Renal pelvis (tissue), 4 donors: ENCODE data around the gene PRR5L. TPM values are rescaled to one million over a fixed set of nuclear protein-coding genes. Genes with fewer than 3 reads are reported as not detected.

Source experiments
- DNase-seq: peaks from one replicate; pipeline ENCODE4 v3.0.0-alpha.2; 2013
- polyA plus RNA-seq, 3 donors: library from polyadenylated mRNA; unstranded; fragments of 120-200 nt; gene quantifications; one replicate each; pipeline ENCODE4 v1.2.1, GENCODE V29; 2013; ENCODE audit not compliant: insufficient read length in 3 of 3

Gene PRR5L
- polyA plus RNA-seq, 3 donors, result 16.7 to 22.2 (median 20.2) TPM

DNA sequence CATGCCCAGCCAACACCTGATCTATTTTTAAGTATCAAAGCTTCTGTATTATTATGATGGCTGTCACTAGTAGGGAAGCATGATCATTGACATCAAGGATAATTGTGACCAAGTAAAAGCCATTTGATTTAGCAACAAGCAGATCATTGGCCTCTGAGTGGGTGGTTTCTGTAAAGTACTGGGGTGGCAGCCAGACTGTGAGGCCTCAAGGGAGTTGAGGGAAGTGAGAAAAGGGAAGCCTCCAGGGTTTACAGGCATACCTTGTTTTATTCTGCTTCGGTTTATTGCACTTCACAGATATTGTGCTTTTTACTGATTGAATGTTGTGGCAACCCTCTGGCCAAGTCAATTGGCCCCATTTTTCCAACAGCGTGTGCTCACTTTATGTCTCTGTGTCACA, 60.1 kb downstream of the PRR5L start:
- DNase-seq, result no peak

DNA sequence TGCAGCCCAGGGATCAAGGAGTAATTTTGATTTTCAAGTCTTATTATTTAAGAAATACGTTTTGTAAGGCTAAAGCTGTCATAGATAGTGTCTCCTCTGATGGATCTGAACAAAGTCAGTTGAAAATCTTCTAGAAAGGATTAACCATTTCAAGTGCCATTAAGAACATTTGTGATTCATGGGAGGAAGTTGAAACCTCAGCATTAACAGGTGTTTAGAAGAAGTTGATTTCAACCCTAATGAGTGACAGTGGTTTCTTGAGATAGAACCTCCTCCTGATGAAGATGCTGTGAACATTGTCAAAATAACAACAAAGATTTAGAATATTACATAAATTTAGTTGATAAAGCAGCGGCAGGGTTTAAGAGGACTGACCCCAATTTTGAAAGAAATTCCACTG, 61.7 kb downstream of the PRR5L start:
- no peak for DNase-seq

DNA sequence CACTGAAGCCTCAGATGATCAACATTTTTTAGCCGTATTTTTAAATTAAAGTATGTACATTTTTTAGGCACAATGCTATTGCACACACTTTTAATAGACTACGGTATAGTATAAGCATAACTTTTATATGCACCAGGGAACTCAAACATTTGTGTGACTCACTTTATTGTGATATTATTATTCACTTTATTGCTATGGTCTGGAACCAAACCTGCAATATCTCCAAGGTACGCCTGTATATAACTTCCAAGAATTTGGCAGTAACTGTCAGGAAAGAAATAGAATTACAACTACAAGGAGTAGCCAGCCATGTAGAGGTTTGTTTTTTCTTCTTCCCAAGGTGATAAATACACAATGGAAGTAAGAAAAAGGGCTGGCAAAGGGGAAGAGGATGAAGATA, 62.3 kb downstream of the PRR5L start:
- DNase-seq, result no peak

GRCh38 chr11:36360318-36360717, 64.2 kb downstream of the PRR5L start:
- DNase-seq, result no peak

GRCh38 chr11:36360826-36361415, 64.8 kb downstream of the PRR5L start:
- DNase-seq, result no peak

DNA sequence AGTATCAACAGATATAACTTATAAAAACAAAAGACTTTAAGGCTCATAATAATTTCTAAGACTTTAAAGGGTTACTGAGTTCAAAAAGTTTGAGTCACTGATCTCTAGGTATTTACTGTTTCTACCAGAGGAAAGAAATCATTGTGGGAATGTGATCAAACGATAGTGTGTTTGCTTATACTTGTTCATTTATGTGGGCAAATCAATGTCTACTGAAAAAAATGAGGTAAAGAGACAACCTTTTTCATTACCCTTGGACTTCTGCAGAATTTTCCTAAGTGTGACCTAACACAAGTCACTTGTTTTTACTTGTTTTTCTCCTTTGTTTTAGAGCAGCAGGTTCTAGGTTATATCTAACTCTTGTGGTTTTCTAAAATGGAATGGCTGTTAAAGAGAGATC, 65.4 kb downstream of the PRR5L start:
- no peak for DNase-seq

DNA sequence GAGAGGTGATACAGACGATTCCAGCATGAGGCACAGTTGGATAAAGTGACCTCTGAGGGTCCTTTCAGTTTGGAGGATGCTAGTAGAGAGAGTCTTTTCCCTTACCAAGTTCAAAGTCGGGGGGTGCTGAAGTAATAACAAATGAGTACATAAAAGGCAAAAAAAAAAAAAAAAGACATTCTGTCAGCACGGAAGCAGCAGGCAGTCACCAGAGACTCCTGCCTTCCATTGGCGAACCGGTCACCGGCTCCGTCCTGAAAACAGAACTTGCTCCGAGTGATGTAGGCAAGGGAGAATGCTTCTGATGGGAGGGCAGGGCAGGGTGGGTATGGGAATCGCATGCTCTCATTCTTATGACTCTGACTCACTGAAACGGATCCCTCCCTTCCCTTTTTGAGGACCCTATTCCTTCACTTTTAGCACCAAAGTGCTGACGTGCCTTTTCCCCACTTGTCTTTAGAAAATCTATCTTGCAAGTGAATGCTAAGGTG, 65.9 kb downstream of the PRR5L start:
- DNase-seq, result peak; percentile 35

GRCh38 chr11:36362902-36363301, 66.8 kb downstream of the PRR5L start:
- DNase-seq, result no peak

DNA sequence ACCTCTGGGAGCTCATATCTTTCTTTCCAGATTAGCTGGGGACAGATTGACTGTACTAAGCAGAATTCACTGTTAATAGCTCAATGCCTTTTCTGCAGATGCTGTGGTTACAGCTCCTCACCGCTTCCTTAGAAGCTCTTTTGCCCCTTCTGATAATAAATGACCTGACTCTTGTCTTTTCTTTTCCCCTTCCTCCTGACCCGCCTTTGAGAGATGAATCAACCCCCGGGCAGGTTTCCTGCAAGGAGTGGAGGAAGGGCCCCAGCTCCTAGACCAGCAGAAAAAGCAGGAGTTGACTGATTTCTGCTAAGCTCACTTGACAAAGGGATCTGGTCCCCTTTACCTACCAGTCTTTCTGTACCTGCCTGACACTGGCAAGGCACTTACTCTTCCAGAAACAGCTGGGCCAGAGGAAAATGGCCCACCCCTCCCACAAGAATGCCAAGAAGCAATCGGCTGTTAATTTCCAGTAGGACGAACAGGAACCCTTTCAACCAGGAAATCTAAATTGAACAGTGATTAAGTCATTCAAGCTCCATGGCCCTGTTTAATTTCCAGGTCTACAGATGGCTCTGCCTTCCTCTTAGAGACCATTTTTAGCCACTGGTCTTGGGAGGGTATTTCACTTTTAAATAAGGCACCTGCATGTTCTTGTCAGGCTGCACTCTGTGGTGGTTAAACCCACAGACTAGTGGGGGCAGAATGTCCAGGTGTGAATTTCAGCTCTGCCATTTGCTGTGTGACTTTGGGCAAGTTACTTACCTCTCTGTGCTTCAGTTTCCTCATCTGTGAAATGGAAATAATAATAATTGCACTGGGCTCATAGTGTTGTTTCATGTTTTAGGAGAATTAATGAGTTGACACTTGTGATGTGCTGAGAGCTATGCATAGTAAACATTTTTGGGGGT, 67.5 kb downstream of the PRR5L start:
- DNase-seq, result peak; percentile 60

DNA sequence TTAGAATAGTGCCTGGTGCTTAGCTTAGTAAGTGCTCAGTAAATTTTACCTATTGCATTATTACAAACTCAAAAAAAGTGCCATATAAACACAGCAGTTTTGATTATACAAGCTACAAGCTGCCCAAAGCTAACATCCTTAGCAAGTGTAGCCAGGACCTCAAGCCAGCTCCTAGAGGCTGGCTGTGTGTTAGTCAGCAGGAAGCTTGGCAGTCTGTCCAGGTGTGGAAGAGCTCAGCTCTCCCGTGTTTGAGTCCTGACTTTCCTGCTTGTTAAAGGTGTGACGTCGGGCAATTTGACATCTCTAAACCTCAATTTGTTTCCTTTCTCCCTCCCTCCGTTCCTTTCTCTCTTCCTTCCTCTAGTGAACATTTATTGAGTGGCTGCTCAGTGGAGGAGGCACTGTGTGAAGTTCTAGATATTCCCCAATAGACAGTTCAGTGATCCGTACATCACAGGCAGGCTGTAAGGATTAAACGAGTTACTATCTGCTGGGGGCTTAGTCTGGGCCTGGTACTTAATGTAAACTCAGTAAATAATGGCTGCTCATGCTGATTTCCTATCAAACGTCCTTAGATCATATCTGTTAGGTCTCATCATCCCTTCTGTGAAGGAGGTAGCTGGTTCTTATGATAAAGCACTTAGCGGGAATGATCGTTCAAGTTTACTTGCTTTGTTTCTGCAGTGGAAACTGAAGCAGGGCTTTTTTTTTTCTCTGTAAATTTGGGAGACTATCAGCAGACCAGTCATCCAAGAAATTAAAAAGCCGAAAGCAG, 68.7 kb downstream of the PRR5L start:
- no peak for DNase-seq

DNA sequence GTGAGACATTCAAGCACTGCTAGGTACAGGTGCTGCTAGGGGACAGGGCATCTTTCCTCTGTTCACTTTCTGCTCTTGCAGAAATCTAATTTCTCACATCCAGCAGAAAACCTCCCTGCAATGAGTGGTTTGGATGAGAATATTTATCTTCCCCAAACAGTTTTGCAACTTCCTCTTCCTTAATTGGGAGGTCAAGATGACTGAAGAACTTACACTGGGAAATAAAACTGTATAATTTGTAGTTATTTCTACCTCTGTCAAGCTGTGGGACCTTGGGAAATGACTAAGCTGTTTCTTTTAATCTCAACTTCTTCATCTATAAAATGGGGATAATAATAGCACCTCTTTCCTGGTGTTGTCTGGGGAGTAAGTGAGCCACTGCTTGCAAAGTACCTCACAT, 69.8 kb downstream of the PRR5L start:
- no peak for DNase-seq

- no peak for DNase-seq
Measured at GRCh38 chr11:36367806-36368680, 72.0 kb downstream of the PRR5L start.

- no peak for DNase-seq
Measured at GRCh38 chr11:36371181-36371580, 75.1 kb downstream of the PRR5L start.

- DNase-seq, result no peak
Measured at GRCh38 chr11:36371590-36371989, 75.5 kb downstream of the PRR5L start.

- no peak for DNase-seq
Measured at GRCh38 chr11:36372101-36372771, 76.1 kb downstream of the PRR5L start.

GRCh38 chr11:36373016-36374010, 77.2 kb downstream of the PRR5L start:
- no peak for DNase-seq

DNA sequence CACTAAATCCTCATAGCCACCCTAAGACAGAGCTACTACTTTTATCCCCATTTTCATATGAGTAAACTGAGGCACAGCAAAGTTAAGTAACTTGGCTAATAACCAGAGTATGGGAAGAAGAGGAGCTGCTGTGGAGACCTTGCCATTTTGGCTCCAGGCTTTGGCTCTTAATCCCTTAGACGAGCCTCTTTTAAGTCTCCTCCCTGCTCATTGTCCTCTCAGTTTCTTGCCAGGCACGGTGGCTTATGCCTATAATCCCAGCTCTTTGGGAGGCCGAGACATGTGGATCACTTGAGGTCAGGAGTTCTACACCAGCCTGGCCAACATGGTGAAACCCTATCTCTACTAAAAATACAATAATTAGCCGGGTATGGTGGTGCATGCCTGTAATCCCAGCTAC, 78.6 kb downstream of the PRR5L start:
- DNase-seq, result no peak

GRCh38 chr11:36375353-36376008, 79.4 kb downstream of the PRR5L start:
- DNase-seq, result no peak
